ENCODE measurements around the gene HOXA3. TPM values are rescaled to one million over a fixed set of nuclear protein-coding genes. Genes with fewer than 3 reads are reported as not detected.

Gene HOXA3
- total RNA-seq, 2 donors from 2014 or later = not detected

DNA sequence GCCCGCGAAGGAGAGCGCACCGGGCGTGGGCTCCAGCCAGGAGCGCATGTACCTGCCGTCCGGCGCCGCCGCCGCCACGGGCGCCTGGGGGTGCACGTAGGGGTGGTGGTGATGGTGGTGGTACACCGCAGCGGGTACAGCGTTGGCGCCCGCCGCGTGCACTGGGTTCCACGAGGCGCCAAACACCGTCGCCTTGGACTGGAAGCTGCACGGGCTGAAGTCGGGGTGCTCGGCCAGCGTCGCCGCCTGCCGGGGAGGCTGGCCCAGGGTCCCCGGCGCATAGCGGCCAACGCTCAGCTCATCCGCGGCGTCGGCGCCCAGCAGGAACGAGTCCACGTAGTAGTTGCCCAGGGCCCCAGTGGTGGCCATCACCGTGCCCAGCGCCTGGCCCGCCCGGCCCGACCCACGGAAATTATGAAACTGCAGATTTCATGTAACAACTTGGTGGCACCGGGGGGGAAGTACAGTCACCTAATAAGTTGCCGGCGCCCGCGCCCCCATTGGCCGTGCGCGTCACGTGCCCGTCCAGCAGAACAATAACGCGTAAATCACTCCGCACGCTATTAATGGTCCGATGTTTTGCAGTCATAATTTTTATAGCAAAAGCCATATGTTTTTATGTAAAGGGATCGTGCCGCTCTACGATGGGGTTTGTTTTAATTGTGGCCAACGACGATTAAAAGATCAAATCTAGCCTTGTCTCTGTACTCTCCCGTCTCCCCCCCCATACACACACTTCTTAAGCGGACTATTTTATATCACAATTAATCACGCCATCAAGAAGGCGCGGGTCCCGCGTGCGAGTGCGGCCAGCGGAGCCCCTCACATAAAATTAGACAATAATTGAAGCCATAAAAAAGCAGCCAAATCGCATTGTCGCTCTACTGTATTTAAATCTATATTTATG lies 13.0 kb upstream of the HOXA3 start, which contains the start of gene HOXA9:
Gene HOXA9 (minus strand): TSS at position 449 of the 907 bp plus-strand sequence. CDS start 80 bp downstream, at position 369.
- TF ChIP-seq, protein P1, sequence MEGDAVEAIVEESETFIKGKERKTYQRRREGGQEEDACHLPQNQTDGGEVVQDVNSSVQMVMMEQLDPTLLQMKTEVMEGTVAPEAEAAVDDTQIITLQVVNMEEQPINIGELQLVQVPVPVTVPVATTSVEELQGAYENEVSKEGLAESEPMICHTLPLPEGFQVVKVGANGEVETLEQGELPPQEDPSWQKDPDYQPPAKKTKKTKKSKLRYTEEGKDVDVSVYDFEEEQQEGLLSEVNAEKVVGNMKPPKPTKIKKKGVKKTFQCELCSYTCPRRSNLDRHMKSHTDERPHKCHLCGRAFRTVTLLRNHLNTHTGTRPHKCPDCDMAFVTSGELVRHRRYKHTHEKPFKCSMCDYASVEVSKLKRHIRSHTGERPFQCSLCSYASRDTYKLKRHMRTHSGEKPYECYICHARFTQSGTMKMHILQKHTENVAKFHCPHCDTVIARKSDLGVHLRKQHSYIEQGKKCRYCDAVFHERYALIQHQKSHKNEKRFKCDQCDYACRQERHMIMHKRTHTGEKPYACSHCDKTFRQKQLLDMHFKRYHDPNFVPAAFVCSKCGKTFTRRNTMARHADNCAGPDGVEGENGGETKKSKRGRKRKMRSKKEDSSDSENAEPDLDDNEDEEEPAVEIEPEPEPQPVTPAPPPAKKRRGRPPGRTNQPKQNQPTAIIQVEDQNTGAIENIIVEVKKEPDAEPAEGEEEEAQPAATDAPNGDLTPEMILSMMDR (conservative IDR thresholded peaks at IDR 0.05) = no peak
- Mint-ChIP-seq H3K27ac (no peak within 1 kb of the TSS), H3K27me3 (ENCODE audit: insufficient read depth) (peaks cover 99% of the 10 kb centered on the region), H3K4me3 (no peak within 1 kb of the TSS), H3K4me1 (no peaks in the 10 kb centered on the region), H3K9me3 (peaks cover 8% of the 10 kb centered on the region), H3K36me3 (ENCODE audit: low read depth) (no peaks in the 10 kb centered on the region)
- Histone ChIP-seq H3K27ac (ENCODE audit: low read depth, low read length) (no peak within 1 kb of the TSS), H3K4me3 (ENCODE audit: low read length) (no peak within 1 kb of the TSS), H3K27me3 (ENCODE audit: control insufficient read depth, insufficient read depth, low read length, poor library complexity, severe bottlenecking) (peaks cover 100% of the 10 kb centered on the region), H3K9ac (ENCODE audit: extremely low read depth, low read length, poor library complexity, severe bottlenecking) (no peak within 1 kb of the TSS), H3K36me3 (ENCODE audit: control insufficient read depth, insufficient read depth, low read length) (no peaks in the 10 kb centered on the region), H3K4me1 (ENCODE audit: control insufficient read depth, insufficient read depth, low read length) (no peaks in the 10 kb centered on the region), H3K9me3 (ENCODE audit: control insufficient read depth, low read length) (peaks cover 5% of the 10 kb centered on the region)
- DNase-seq = no peak
- 10 to 16% methylated on average over 35 to 80 of the region's 82 CpGs for WGBS, 2 experiments (ENCODE audit: insufficient coverage in 1 of 2, insufficient read length in 1 of 2)

DNA sequence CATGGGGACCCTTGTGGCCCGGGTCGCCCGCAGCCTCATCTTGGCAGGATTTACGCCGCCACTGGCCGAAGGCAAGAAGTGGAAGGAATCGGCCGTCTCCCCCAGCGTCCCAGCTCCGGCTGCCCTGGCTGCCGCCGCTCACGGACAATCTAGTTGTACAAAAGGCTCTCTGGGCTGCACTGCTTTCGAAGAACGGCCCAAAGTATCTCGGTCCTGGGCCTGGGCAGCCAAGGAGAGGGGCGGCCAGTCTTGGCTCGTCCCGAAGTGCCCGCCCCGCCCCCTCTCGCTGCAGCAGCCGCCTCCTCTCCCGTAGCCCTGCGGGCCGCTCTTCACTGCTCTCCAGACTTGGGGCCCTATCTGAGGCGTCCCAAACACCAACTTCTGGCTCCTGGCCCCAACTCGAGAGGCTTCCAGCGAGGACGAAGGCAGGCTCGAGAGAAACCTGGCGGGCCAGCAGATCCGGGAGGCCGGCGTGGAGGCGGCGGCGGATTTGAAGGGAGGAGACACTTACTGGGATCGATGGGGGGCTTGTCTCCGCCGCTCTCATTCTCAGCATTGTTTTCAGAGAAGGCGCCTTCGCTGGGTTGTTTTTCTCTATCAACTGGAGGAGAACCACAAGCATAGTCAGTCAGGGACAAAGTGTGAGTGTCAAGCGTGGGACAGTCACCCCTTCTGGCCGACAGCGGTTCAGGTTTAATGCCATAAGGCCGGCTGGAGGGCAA lies 12.1 kb upstream of the HOXA3 start:
- 4% methylated on average over 18 to 47 of the region's 47 CpGs for WGBS, 2 experiments (ENCODE audit: insufficient coverage in 1 of 2, insufficient read length in 1 of 2)
- DNase-seq = peak; percentile 88
- H3K27ac ChIP-seq (ENCODE audit: low read depth, low read length) = no peak overlapping the region

DNA sequence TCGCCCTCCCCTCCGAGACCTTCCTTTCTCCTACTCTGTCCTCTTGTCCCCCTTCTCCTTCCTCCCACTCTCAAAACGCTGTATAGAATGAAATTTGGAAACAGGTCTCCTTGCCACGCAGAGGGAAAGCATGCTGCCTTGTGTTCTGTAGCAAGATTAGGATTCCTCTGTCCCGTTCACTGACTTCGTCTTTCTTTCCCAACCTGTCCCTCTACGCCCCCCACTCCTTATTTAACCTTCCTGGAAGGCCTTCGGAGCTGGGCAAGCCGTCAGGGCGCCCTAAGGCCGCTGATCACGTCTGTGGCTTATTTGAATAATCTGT lies 11.6 kb upstream of the HOXA3 start:
- WGBS, 2 experiments (ENCODE audit: insufficient coverage in 1 of 2, insufficient read length in 1 of 2) = 9 to 28% methylated on average over 4 to 12 of the region's 12 CpGs
- Histone ChIP-seq H3K27ac (ENCODE audit: low read depth, low read length) (no peak overlapping the region), H3K4me1 (ENCODE audit: control insufficient read depth, insufficient read depth, low read length) (no peaks in the 10 kb centered on the region), H3K4me3 (ENCODE audit: low read length) (no peak overlapping the region), H3K27me3 (ENCODE audit: control insufficient read depth, insufficient read depth, low read length, poor library complexity, severe bottlenecking) (peaks cover 100% of the 10 kb centered on the region), H3K36me3 (ENCODE audit: control insufficient read depth, insufficient read depth, low read length) (no peaks in the 10 kb centered on the region), H3K9me3 (ENCODE audit: control insufficient read depth, low read length) (peaks cover 9% of the 10 kb centered on the region), H3K9ac (ENCODE audit: extremely low read depth, low read length, poor library complexity, severe bottlenecking) (no peak overlapping the region)
- TF ChIP-seq, protein P1 (conservative IDR thresholded peaks at IDR 0.05) = no peak
- Mint-ChIP-seq H3K27ac (no peak overlapping the region), H3K4me1 (no peaks in the 10 kb centered on the region), H3K9me3 (peaks cover 8% of the 10 kb centered on the region), H3K36me3 (ENCODE audit: low read depth) (no peaks in the 10 kb centered on the region), H3K4me3 (no peak overlapping the region), H3K27me3 (ENCODE audit: insufficient read depth) (peaks cover 99% of the 10 kb centered on the region)
- no peak for DNase-seq

More for the DNA sequence above, 12.1 kb upstream of the HOXA3 start:
- Mint-ChIP-seq H3K9me3 (peaks cover 8% of the 10 kb centered on the region), H3K27ac (no peak overlapping the region), H3K4me1 (no peaks in the 10 kb centered on the region), H3K36me3 (ENCODE audit: low read depth) (no peaks in the 10 kb centered on the region), H3K4me3 (no peak overlapping the region), H3K27me3 (ENCODE audit: insufficient read depth) (peaks cover 99% of the 10 kb centered on the region)
- no peak overlapping the region for H3K4me3 ChIP-seq (ENCODE audit: low read length)
- peaks cover 100% of the 10 kb centered on the region for H3K27me3 ChIP-seq (ENCODE audit: control insufficient read depth, insufficient read depth, low read length, poor library complexity, severe bottlenecking)
- no peaks in the 10 kb centered on the region for H3K4me1 ChIP-seq (ENCODE audit: control insufficient read depth, insufficient read depth, low read length)
- no peaks in the 10 kb centered on the region for H3K36me3 ChIP-seq (ENCODE audit: control insufficient read depth, insufficient read depth, low read length)
- H3K9ac ChIP-seq (ENCODE audit: extremely low read depth, low read length, poor library complexity, severe bottlenecking) = no peak overlapping the region
- H3K9me3 ChIP-seq (ENCODE audit: control insufficient read depth, low read length) = peaks cover 5% of the 10 kb centered on the region
- TF ChIP-seq, protein P1 (conservative IDR thresholded peaks at IDR 0.05) = peak; percentile 60
